ENCODE measurements around the gene NUBP2.

Gene NUBP2

GRCh38 chr16:1754204-1754603 lies 28.6 kb upstream of the NUBP2 start:
- no peak for ATAC-seq
- TF ChIP-seq CSRNP3 (CRISPR knock-in tag; IDR thresholded peaks at IDR 0.05) (no peak), TSHZ2 (CRISPR knock-in tag; IDR thresholded peaks at IDR 0.05) (no peak), ARNTL (CRISPR knock-in tag; IDR thresholded peaks at IDR 0.05; ENCODE audit: borderline replicate concordance, low read depth) (no peak), ESRRG (CRISPR knock-in tag; IDR thresholded peaks at IDR 0.05) (no peak), ZNF8 (CRISPR knock-in tag; IDR thresholded peaks at IDR 0.05) (no peak), CREB5 (CRISPR knock-in tag; IDR thresholded peaks at IDR 0.05; ENCODE audit: low read depth) (no peak), POU6F1 (CRISPR knock-in tag; IDR thresholded peaks at IDR 0.05; ENCODE audit: borderline replicate concordance, low read depth) (no peak), ZNF565 (CRISPR knock-in tag; conservative IDR thresholded peaks at IDR 0.05; ENCODE audit: low read depth) (no peak), PPARA (CRISPR knock-in tag; IDR thresholded peaks at IDR 0.05; ENCODE audit: borderline replicate concordance) (no peak), TOX (CRISPR knock-in tag; IDR thresholded peaks at IDR 0.05; ENCODE audit: borderline replicate concordance) (no peak), ZNF70 (CRISPR knock-in tag; IDR thresholded peaks at IDR 0.05) (no peak), GLIS3 (CRISPR knock-in tag; IDR thresholded peaks at IDR 0.05) (no peak)

- ATAC-seq: no peak
- TF ChIP-seq ARNTL (CRISPR knock-in tag; IDR thresholded peaks at IDR 0.05; ENCODE audit: borderline replicate concordance, low read depth) (no peak), CREB5 (CRISPR knock-in tag; IDR thresholded peaks at IDR 0.05; ENCODE audit: low read depth) (no peak), ZC3H10 (CRISPR knock-in tag; IDR thresholded peaks at IDR 0.05) (no peak), ZNF70 (CRISPR knock-in tag; IDR thresholded peaks at IDR 0.05) (no peak), ZNF8 (CRISPR knock-in tag; IDR thresholded peaks at IDR 0.05) (no peak), ISL1 (CRISPR knock-in tag; IDR thresholded peaks at IDR 0.05) (no peak), CSRNP3 (CRISPR knock-in tag; IDR thresholded peaks at IDR 0.05) (no peak), RARB (CRISPR knock-in tag; IDR thresholded peaks at IDR 0.05) (no peak), PPARA (CRISPR knock-in tag; IDR thresholded peaks at IDR 0.05; ENCODE audit: borderline replicate concordance) (no peak), POU6F1 (CRISPR knock-in tag; IDR thresholded peaks at IDR 0.05; ENCODE audit: borderline replicate concordance, low read depth) (no peak), PATZ1 (CRISPR knock-in tag; IDR thresholded peaks at IDR 0.05; ENCODE audit: borderline replicate concordance) (no peak), TCF4 (CRISPR knock-in tag; IDR thresholded peaks at IDR 0.05; ENCODE audit: borderline replicate concordance) (no peak), ZFP30 (CRISPR knock-in tag; IDR thresholded peaks at IDR 0.05) (no peak), ESRRG (CRISPR knock-in tag; IDR thresholded peaks at IDR 0.05) (no peak), OSR1 (CRISPR knock-in tag; IDR thresholded peaks at IDR 0.05) (no peak), ZNF565 (CRISPR knock-in tag; conservative IDR thresholded peaks at IDR 0.05; ENCODE audit: low read depth) (no peak), TOX (CRISPR knock-in tag; IDR thresholded peaks at IDR 0.05; ENCODE audit: borderline replicate concordance) (no peak), BACH2 (CRISPR knock-in tag; IDR thresholded peaks at IDR 0.05; ENCODE audit: borderline replicate concordance) (no peak), SNAI2 (CRISPR knock-in tag; IDR thresholded peaks at IDR 0.05) (no peak), ZFP3 (CRISPR knock-in tag; IDR thresholded peaks at IDR 0.05) (no peak)
Observed at GRCh38 chr16:1757714-1758461, 24.9 kb upstream of the NUBP2 start.
